Stimulated activated CD4-positive, alpha-beta T cell treated with anti-CD3 and anti-CD28 coated beads, Interleukin-4, amount 100 ng/mL, for 48 hours (primary cell): ENCODE results near the gene SFT2D3.

ENCODE experiments used
- DNase-seq, 2 donors: peaks; one replicate each; pipeline ENCODE4 v3.0.0-alpha.2; 2020; ENCODE audit warnings: low read depth in 2 of 2

Gene SFT2D3

GRCh38 chr2:127706215-127706990 lies 5.1 kb downstream of the SFT2D3 start:
- DNase-seq = no peak

GRCh38 chr2:127707890-127708648 lies 6.8 kb downstream of the SFT2D3 start:
- no peak for DNase-seq

GRCh38 chr2:127709336-127709735 lies 8.0 kb downstream of the SFT2D3 start:
- no peak for DNase-seq

GRCh38 chr2:127712999-127713398 lies 11.7 kb downstream of the SFT2D3 start:
- no peak for DNase-seq

GRCh38 chr2:127713562-127713961 lies 12.3 kb downstream of the SFT2D3 start:
- DNase-seq = no peak

GRCh38 chr2:127715778-127716449 lies 14.6 kb downstream of the SFT2D3 start:
- no peak for DNase-seq

- DNase-seq = no peak
Observed at GRCh38 chr2:127718271-127718670, 17.0 kb downstream of the SFT2D3 start.

- DNase-seq = no peak
Observed at GRCh38 chr2:127719301-127720218, 18.3 kb downstream of the SFT2D3 start.

- DNase-seq = no peak
Observed at GRCh38 chr2:127721311-127721977, 20.1 kb downstream of the SFT2D3 start.

GRCh38 chr2:127721978-127722355 lies 20.7 kb downstream of the SFT2D3 start:
- no peak for DNase-seq

GRCh38 chr2:127722807-127723206 lies 21.5 kb downstream of the SFT2D3 start:
- DNase-seq = no peak

GRCh38 chr2:127726158-127726880 lies 25.0 kb downstream of the SFT2D3 start:
- DNase-seq = no peak

- no peak for DNase-seq
Observed at GRCh38 chr2:127733113-127733815, 32.0 kb downstream of the SFT2D3 start.

GRCh38 chr2:127733816-127734537 lies 32.7 kb downstream of the SFT2D3 start:
- DNase-seq = no peak

- DNase-seq = no peak
Observed at GRCh38 chr2:127735044-127735443, 33.7 kb downstream of the SFT2D3 start.

GRCh38 chr2:127735537-127736399 lies 34.5 kb downstream of the SFT2D3 start:
- no peak for DNase-seq

- no peak for DNase-seq
Observed at GRCh38 chr2:127737892-127738291, 36.6 kb downstream of the SFT2D3 start.

GRCh38 chr2:127739800-127740199 lies 38.5 kb downstream of the SFT2D3 start:
- no peak for DNase-seq
